ENCODE data around the gene RALGPS1.

GRCh38 chr9:126965077-126965476, 50.5 kb downstream of the RALGPS1 start:
- TF ChIP-seq POLR2AphosphoS5 (IDR thresholded peaks at IDR 0.05; ENCODE audit: insufficient read depth in 1 of 2, low read depth in 1 of 2) (no peak), CTCF (IDR thresholded peaks at IDR 0.05) (no peak)

All from vagina (tissue), 2 donors.